Activated T-cell treated with anti-CD3 and anti-CD28 coated beads, Interleukin-2, amount 50 U/mL, for 24 hours (primary cell): Measurements from ENCODE around the gene CDYL.

Experiments used
- DNase-seq: peaks from one replicate; pipeline ENCODE4 v3.0.0-alpha.2; 2020
- H3K27ac Mint-ChIP-seq: 2 replicates; pipeline ENCODE4 v1.8.0; 2020; ENCODE audit warnings: mild to moderate bottlenecking, mixed read lengths
- H3K27me3 Mint-ChIP-seq: 2 replicates; pipeline ENCODE4 v1.8.0; 2020; ENCODE audit warnings: mixed read lengths
- H3K36me3 Mint-ChIP-seq: 2 replicates; pipeline ENCODE4 v1.8.0; 2020; ENCODE audit warnings: low read depth, mixed read lengths
- H3K4me1 Mint-ChIP-seq: 2 replicates; pipeline ENCODE4 v1.8.0; 2020; ENCODE audit warnings: low read depth, mixed read lengths
- H3K4me3 Mint-ChIP-seq: 2 replicates; pipeline ENCODE4 v1.8.0; 2020; ENCODE audit warnings: mild to moderate bottlenecking, moderate library complexity, mixed read lengths
- H3K9me3 Mint-ChIP-seq: 2 replicates; pipeline ENCODE4 v1.8.0; 2020; ENCODE audit warnings: mixed read lengths

Gene CDYL

DNA sequence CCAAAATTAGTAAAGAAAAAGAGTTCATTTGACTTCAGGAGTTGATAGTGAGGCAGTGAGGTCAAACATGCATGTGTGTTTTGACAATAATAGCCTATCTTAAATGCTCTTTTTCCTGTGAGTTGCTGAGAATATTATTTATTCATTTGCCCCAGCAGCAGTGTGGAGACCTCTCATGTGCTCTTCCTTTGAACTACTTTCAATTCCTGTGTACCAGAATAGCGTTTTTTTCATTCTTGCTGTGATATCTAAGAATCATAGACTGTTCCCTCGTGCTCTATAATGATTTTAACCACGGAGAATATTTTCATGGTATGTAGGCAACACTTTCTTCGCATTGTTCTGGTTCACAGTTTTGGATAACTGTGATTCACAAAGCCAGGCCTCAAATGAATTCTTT lies 5.2 kb downstream of the CDYL start:
- Mint-ChIP-seq H3K4me3 (no peak overlapping the region), H3K4me1 (peaks cover 77% of the 10 kb centered on the region), H3K36me3 (peaks cover 11% of the 10 kb centered on the region), H3K27ac (no peak overlapping the region), H3K27me3 (no peaks in the 10 kb centered on the region), H3K9me3 (peaks cover 19% of the 10 kb centered on the region)
- DNase-seq, result no peak

- H3K27me3 Mint-ChIP-seq, result no peaks in the 10 kb centered on the region
- H3K27ac Mint-ChIP-seq, result no peak overlapping the region
- peaks cover 83% of the 10 kb centered on the region for H3K4me1 Mint-ChIP-seq
- peaks cover 19% of the 10 kb centered on the region for H3K9me3 Mint-ChIP-seq
- DNase-seq, result no peak
- no peak overlapping the region for H3K4me3 Mint-ChIP-seq
- H3K36me3 Mint-ChIP-seq, result peaks cover 10% of the 10 kb centered on the region
Measured at GRCh38 chr6:4781967-4782575, 5.9 kb downstream of the CDYL start.

DNA sequence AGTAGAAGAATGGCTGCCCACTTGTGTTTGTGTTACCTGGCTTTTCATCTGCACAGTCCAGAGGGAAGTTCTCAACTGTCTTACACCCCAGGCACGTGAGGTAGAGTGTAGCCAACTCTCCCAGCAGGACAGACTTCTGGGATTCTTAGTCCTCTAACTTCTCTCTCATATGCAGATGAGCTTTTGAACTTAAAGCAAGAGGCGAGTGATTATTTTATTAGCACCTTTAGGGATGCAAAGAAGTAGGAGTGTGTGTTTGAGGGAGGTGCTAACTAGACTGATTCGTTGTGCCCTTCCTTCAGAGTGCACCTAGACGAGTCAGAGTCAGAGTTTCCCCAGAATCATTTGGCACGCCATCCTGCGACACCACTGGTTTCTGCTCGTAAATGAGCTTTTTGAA lies 10.8 kb downstream of the CDYL start:
- Mint-ChIP-seq H3K4me3 (no peak overlapping the region), H3K36me3 (peaks cover 13% of the 10 kb centered on the region), H3K4me1 (peaks cover 80% of the 10 kb centered on the region), H3K9me3 (peaks cover 4% of the 10 kb centered on the region), H3K27ac (no peak overlapping the region), H3K27me3 (no peaks in the 10 kb centered on the region)
- no peak for DNase-seq

DNA sequence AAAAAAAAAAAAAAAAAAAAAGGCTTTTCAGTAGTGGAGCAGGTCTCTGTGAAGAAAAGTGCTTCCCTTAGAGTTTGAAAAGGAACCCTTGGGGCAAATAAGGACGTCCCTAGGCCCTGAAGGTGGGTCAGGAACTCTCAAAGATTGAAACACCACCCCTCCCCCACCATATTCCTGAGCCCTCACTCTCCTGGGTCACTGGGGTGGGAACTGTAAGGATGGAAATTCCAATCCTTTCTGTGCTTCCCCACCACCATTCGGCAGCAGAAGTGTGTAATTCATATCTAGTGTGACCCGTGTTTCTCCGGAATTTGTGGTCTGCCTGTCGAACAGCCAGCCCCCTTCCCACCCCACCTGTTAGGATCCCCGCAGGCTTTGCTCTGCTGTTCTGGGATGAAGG lies 12.3 kb downstream of the CDYL start:
- Mint-ChIP-seq H3K9me3 (peaks cover 4% of the 10 kb centered on the region), H3K4me1 (peaks cover 70% of the 10 kb centered on the region), H3K36me3 (peaks cover 11% of the 10 kb centered on the region), H3K27me3 (no peaks in the 10 kb centered on the region), H3K4me3 (no peak overlapping the region), H3K27ac (no peak overlapping the region)
- no peak for DNase-seq

GRCh38 chr6:4788953-4789584 lies 12.9 kb downstream of the CDYL start:
- DNase-seq, result no peak
- H3K4me1 Mint-ChIP-seq, result peaks cover 64% of the 10 kb centered on the region
- no peaks in the 10 kb centered on the region for H3K27me3 Mint-ChIP-seq
- no peak overlapping the region for H3K27ac Mint-ChIP-seq
- no peaks in the 10 kb centered on the region for H3K9me3 Mint-ChIP-seq
- H3K4me3 Mint-ChIP-seq, result no peak overlapping the region
- peaks cover 11% of the 10 kb centered on the region for H3K36me3 Mint-ChIP-seq

DNA sequence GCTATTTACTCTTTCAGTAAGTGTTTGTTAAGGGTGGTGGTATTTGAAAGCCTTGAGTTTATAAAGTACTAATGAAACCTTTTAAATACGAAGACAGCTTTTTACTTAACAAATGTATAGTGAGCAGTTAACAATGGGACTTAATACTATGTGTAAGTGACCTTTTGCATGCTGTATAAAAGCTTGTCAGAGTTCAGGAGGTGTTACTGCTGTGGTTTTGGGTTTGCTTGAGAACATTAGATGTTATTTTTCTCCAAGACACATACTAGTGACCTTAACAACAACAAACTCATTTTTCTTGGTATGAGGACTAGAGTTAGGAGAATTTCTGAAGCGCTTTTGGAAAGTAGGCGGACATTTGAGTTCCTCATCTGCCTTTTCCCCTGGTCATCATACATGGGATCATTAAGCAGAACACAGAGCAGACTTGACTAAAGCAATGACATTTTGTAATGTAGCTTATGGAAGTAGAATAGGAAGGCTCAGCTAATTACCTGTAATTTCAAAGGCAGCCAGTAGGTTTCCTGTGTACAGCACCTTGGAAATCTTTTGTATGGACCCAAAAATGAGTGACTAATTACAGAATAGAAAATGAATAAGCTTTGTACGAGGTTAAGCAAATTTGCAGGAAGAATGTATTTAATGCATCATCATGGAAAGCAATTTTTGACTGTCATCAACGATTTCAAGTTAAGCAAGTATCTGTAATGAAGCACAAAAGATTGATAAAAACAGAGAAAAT lies 14.1 kb downstream of the CDYL start:
- H3K4me1 Mint-ChIP-seq, result peaks cover 58% of the 10 kb centered on the region
- no peaks in the 10 kb centered on the region for H3K27me3 Mint-ChIP-seq
- peaks cover 11% of the 10 kb centered on the region for H3K36me3 Mint-ChIP-seq
- no peaks in the 10 kb centered on the region for H3K9me3 Mint-ChIP-seq
- H3K4me3 Mint-ChIP-seq, result no peak overlapping the region
- H3K27ac Mint-ChIP-seq, result peak overlapping the region; percentile 65
- no peak for DNase-seq

DNA sequence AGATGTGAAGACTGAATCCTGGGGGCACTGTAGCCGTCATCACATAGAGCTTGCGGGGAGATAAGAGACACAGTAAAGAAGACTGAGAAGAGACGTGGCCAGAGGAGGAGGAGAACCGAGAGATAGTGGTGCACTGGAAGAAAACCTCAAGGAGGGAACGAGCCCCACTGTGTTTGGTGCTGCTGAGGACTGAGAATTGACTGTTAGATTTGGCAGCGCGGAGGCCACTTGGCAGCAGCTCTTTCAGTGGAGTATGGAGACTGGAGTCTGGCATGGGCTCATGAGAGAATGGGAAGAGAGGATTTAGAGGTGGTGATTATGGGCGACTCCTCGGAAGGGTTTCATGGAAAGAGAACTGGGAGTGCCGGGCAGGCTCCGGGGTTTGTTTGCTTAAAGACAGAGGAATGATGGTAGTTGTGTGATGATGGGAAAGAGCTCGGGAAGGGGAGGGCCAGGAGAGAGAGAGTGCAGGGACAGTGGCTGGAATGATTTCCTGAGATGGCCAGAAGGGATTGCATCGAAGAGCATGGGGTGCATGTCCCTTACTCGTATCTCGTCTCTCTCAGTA lies 18.0 kb downstream of the CDYL start:
- DNase-seq, result no peak
- Mint-ChIP-seq H3K36me3 (peaks cover 9% of the 10 kb centered on the region), H3K27me3 (no peaks in the 10 kb centered on the region), H3K9me3 (peaks cover 4% of the 10 kb centered on the region), H3K27ac (no peak overlapping the region), H3K4me1 (peaks cover 53% of the 10 kb centered on the region), H3K4me3 (no peak overlapping the region)

- H3K4me1 Mint-ChIP-seq, result peaks cover 52% of the 10 kb centered on the region
- peak overlapping the region; percentile 39 for H3K27ac Mint-ChIP-seq
- H3K36me3 Mint-ChIP-seq, result peaks cover 5% of the 10 kb centered on the region
- H3K4me3 Mint-ChIP-seq, result no peak overlapping the region
- no peak for DNase-seq
- peaks cover 9% of the 10 kb centered on the region for H3K9me3 Mint-ChIP-seq
- no peaks in the 10 kb centered on the region for H3K27me3 Mint-ChIP-seq
Measured at GRCh38 chr6:4797587-4797986, 21.4 kb downstream of the CDYL start.

GRCh38 chr6:4799912-4800311 lies 23.7 kb downstream of the CDYL start:
- peaks cover 5% of the 10 kb centered on the region for H3K36me3 Mint-ChIP-seq

DNA sequence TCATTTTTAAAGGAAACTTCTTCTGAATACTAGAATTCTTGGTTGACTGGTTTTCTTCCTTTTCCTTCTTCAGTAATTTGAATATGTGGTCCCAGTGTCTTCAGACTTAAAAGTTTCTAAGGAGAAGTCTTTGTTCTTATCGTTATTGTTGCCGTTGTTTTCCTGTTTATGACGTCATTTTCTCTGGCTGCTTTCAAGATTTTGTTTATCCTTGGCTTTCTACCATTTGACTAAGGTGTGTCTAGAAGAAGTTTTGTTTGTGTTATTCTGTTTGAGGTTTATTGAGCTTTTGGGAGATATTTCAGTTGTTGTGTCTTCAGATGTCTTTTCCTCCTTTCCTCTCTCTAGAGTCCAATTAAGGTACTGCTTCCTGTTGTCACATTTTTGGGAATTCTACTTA lies 24.5 kb downstream of the CDYL start:
- no peak overlapping the region for H3K4me3 Mint-ChIP-seq
- H3K9me3 Mint-ChIP-seq, result peaks cover 9% of the 10 kb centered on the region
- DNase-seq, result no peak
- H3K36me3 Mint-ChIP-seq, result peaks cover 5% of the 10 kb centered on the region
- H3K4me1 Mint-ChIP-seq, result peaks cover 73% of the 10 kb centered on the region
- no peaks in the 10 kb centered on the region for H3K27me3 Mint-ChIP-seq
- peak overlapping the region; percentile 16 for H3K27ac Mint-ChIP-seq

More at GRCh38 chr6:4799912-4800311, 23.7 kb downstream of the CDYL start:
- Mint-ChIP-seq H3K4me1 (peaks cover 72% of the 10 kb centered on the region), H3K27ac (no peak overlapping the region), H3K27me3 (no peaks in the 10 kb centered on the region), H3K9me3 (peaks cover 9% of the 10 kb centered on the region), H3K4me3 (no peak overlapping the region)
- DNase-seq, result no peak

DNA sequence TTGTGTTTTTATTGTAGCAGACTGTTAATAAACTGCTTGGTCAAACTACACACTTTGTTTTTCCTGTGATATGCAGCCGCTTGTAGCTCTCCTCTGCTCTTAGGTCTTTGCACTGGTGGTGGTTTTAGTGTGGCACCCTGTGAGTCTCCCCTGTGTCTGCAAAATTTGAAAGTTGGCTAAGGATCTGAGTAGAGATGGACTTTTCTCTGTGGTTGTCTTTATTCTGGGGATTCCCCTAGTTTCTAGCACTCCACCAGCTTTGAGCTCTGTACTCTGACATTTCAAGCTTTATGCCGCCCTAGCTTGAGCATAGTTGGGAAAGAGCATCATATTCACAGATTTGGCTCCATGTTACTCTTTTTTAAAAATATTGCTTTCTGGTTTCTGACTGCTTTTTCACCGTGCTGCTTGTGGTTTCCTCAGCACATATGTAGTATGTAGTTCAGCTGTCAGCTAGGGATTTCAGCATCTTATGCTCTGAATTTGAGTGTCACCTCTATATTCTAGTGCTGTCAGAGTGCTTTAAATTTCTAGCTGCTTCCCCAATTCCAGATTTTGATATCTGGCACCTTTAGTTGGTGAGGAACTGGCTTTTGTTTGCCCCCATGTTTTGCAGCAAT lies 25.4 kb downstream of the CDYL start:
- no peak overlapping the region for H3K27ac Mint-ChIP-seq

GRCh38 chr6:4802312-4802935 lies 26.2 kb downstream of the CDYL start:
- no peak for DNase-seq
- Mint-ChIP-seq H3K4me1 (peaks cover 82% of the 10 kb centered on the region), H3K27me3 (no peaks in the 10 kb centered on the region), H3K36me3 (peaks cover 11% of the 10 kb centered on the region), H3K27ac (no peak overlapping the region), H3K4me3 (no peak overlapping the region), H3K9me3 (peaks cover 9% of the 10 kb centered on the region)

More for the DNA sequence above, 25.4 kb downstream of the CDYL start:
- Mint-ChIP-seq H3K27me3 (no peaks in the 10 kb centered on the region), H3K9me3 (peaks cover 9% of the 10 kb centered on the region), H3K4me3 (no peak overlapping the region), H3K36me3 (peaks cover 8% of the 10 kb centered on the region), H3K4me1 (peaks cover 81% of the 10 kb centered on the region)
- no peak for DNase-seq

DNA sequence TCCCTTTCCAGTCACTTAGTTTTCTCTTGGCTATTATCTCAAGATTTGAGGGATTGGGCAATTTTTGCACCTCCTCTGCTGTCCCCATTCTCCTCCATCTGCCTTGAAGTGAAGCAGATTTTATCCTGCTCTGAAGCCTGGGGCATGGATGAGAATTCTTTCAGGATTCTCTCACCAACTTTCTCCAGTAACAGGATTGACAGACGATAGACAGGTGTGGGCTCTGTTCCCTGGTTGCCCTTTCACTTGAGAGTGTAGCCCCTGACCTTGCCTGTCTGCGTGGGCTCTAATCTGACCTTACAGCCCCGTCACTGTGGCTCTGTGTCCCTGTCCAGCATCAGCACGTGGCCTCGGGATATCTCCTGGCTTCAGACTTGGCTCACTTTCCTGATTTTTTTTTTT lies 27.1 kb downstream of the CDYL start:
- Mint-ChIP-seq H3K4me3 (no peak overlapping the region), H3K27ac (no peak overlapping the region), H3K9me3 (peaks cover 8% of the 10 kb centered on the region), H3K36me3 (peaks cover 14% of the 10 kb centered on the region), H3K27me3 (no peaks in the 10 kb centered on the region), H3K4me1 (peaks cover 78% of the 10 kb centered on the region)
- no peak for DNase-seq

DNA sequence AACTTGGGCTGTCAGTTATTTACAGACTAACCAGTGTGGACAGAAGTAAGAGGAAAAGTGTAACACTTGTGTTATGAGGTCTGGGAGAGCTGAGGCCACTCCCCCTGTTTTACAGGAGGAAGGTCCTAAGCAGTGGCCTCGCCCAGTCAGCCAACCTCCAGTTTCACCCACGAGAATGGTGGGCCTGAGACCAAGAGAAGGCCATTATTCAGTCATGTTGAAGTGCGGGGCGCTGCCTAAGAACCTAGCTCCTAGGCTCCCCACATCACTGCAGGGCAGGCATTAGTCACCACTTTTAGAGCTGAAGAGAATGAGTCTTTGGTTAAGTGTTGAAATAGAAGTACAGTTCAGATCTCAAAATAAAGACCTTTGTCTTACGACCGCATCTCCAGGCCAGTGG lies 27.9 kb downstream of the CDYL start:
- Mint-ChIP-seq H3K36me3 (peaks cover 19% of the 10 kb centered on the region), H3K27ac (no peak overlapping the region), H3K4me3 (no peak overlapping the region), H3K9me3 (peaks cover 5% of the 10 kb centered on the region), H3K4me1 (peaks cover 76% of the 10 kb centered on the region), H3K27me3 (no peaks in the 10 kb centered on the region)
- no peak for DNase-seq
